Stimulated activated memory B cell treated with anti-CD40 and anti-IgM and Interleukin-4, amounts not matched to agents 10 μg/mL and 1 μg/mL and 100 μg/mL, for 72 hours (primary cell): ENCODE measurements around the gene RASGRP2.

Source experiments
- ATAC-seq: fragments of 150-1000 bp; cut with Tn5 transposase; 2 replicates; pipeline ENCODE4 v1.10.0; 2021
- H3K27ac Mint-ChIP-seq: one replicate; pipeline ENCODE4 v1.8.0; 2022; ENCODE audit warnings: mild to moderate bottlenecking, mixed read lengths
- H3K27me3 Mint-ChIP-seq: one replicate; pipeline ENCODE4 v1.8.0; 2022; ENCODE audit warnings: mixed read lengths
- H3K36me3 Mint-ChIP-seq: one replicate; pipeline ENCODE4 v1.8.0; 2022; ENCODE audit warnings: mixed read lengths
- H3K4me1 Mint-ChIP-seq: one replicate; pipeline ENCODE4 v1.8.0; 2022; ENCODE audit warnings: mixed read lengths
- H3K4me3 Mint-ChIP-seq: one replicate; pipeline ENCODE4 v1.8.0; 2022; ENCODE audit warnings: mild to moderate bottlenecking, moderate library complexity, mixed read lengths
- H3K9me3 Mint-ChIP-seq: one replicate; pipeline ENCODE4 v1.8.0; 2022; ENCODE audit warnings: mixed read lengths

The RASGRP2 gene

DNA sequence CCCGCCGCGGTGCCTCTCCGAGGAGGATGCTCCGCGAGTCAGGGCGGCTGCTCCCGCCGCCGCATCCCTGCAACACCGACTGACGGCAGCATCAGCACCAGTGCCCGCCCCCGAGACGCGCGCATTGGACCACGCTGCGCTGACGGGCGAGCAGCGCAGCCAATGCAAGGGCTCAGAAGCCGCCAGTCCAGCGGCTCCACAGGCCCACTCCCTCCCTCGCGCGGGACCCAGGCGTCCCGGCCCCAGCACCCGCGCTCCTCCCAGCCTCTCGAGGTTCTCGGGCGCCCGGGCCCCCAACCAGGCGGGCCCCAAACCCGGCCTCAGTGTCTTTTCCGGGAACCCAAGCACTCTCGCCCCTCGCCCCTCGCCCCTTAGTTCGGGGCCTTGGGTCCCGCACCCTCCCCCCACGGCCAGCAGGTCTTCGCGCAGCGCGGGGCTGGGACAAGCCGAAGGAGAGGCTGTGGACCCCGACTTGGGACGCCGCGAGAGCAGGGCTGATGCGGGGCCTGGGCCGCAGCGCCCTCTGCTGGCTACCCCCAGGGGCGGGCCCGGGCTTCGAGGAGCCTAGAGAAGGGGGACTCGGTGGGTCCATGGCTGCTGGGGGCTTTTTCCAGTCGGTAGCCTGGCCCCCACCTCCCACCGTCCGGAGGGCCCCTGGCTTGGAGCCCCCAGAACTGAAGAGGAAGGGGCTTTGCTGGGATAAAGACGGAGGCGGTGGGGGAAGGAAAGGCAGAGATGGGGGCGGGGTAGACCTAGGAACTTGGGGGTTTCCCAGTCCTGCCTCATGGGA lies 20.6 kb downstream of the RASGRP2 start, which contains the start of gene NRXN2:
NRXN2 (minus strand) TSS at position 81 of the 790 bp plus-strand sequence. CDS start 9,498 bp downstream, outside the sequence.
- H3K4me3 Mint-ChIP-seq = peak within 1 kb of the TSS; percentile 81
- H3K27ac Mint-ChIP-seq = peak within 1 kb of the TSS; percentile 80
- H3K9me3 Mint-ChIP-seq = no peaks in the 10 kb centered on the region
- peaks cover 29% of the 10 kb centered on the region for H3K4me1 Mint-ChIP-seq
- ATAC-seq = peak; percentile 94
- H3K27me3 Mint-ChIP-seq = peaks cover 38% of the 10 kb centered on the region
- H3K36me3 Mint-ChIP-seq = no peaks in the 10 kb centered on the region

DNA sequence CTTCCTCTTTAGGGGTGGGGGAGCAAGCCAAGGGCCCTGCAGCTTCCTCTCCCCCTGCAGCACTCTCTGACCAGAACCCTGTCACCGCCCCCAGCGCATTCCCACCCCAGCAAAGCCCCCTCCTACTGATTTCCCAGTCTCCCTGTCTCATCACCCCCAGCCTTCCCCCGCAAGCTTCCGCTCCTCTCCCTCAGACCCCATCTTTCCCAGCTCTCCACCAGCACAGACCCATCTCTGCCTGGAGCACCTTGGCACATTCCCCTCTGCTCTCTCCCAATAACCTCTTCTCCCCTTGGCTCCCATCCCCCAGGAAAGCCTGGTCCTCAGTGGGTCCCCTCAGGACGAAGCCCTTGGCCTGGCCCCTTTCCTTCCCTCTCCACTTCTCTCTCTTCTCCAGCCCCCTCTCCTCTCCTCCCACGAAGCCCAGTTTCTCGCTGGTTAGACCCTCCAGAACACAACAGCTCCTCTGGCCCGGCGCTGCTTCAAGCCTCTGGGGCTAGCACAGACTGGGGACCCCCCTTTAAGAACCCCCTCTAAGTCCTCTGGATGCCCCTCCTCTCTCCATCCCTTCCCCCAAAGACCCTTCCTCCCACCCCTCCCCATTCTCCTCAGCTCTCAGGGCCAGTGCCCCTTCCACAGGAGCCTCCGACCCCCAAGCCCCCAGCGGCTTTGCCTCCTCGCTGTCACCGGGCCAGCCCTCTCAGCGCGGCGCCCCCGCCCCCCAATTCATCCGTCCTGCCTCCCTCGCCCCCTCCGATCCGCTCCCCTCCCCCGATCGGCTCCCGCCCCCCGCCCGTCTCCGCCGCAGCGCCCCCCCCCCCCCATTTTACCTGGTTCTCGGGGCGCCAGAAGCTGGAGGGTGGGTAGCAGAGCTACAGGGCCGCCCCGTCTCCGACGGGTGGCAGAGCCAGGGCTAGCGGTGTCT lies 21.5 kb downstream of the RASGRP2 start:
- H3K27ac Mint-ChIP-seq = peak overlapping the region; percentile 11
- peak overlapping the region; percentile 25 for H3K4me3 Mint-ChIP-seq
- no peaks in the 10 kb centered on the region for H3K9me3 Mint-ChIP-seq
- H3K27me3 Mint-ChIP-seq = peaks cover 47% of the 10 kb centered on the region
- H3K36me3 Mint-ChIP-seq = no peaks in the 10 kb centered on the region
- peaks cover 29% of the 10 kb centered on the region for H3K4me1 Mint-ChIP-seq
- ATAC-seq = no peak

DNA sequence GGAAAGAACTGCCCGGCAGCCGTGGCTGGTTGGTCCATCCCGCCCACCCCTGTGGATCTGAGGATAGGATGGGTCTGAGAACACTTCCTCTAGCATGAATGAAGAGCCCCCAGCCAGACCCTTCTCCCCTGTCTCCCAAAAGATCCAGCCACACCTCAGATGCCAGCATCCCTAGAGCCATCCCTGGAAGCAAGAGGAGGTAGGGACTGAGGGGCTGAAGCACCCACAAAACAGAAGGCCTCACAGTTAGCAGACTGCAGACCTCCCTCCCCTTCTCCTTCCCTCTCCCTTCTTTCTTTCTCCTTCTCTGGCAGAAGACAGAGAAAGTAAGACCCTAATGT lies 22.6 kb downstream of the RASGRP2 start:
- Mint-ChIP-seq H3K4me1 (peaks cover 32% of the 10 kb centered on the region), H3K36me3 (no peaks in the 10 kb centered on the region), H3K27me3 (peaks cover 58% of the 10 kb centered on the region), H3K9me3 (no peaks in the 10 kb centered on the region), H3K27ac (no peak overlapping the region), H3K4me3 (no peak overlapping the region)
- ATAC-seq = no peak

DNA sequence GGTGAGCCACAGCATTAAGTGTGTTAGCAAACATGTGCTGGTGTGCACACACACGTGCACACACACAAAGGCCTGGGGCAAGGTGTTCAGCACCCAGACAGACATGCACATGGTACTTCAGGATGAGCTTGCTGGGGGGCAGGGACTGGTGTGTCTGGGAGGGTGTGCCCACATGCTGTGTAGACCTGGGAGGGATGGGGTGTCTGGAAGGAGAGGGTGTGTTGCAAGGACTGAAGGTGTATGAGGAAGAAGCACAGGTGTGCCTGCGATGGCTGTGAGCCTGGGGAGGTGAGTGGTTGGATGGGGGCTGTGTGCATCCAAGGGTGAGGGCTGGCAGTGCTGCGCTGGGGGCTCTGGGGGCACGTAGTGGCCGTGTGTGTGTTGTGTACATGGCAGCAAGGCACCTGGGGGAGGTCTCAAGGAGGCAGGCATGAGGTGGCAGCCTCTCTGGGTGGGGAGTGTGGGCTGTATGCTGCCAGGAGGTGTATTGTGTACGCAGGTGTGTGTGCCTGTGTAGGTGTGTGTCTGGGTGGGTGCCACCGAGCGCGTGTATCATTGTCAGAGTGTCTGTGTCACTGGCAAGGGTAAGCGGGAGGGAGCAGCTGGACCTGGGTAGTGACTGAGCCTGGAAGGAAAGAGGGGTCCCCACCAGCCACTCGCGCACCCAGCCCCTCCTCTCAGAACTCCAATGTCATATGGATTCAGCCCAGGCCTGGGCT lies 23.1 kb downstream of the RASGRP2 start:
- peaks cover 63% of the 10 kb centered on the region for H3K27me3 Mint-ChIP-seq
- no peaks in the 10 kb centered on the region for H3K36me3 Mint-ChIP-seq
- H3K27ac Mint-ChIP-seq = no peak overlapping the region
- H3K9me3 Mint-ChIP-seq = no peaks in the 10 kb centered on the region
- peaks cover 36% of the 10 kb centered on the region for H3K4me1 Mint-ChIP-seq
- no peak overlapping the region for H3K4me3 Mint-ChIP-seq
- no peak for ATAC-seq

DNA sequence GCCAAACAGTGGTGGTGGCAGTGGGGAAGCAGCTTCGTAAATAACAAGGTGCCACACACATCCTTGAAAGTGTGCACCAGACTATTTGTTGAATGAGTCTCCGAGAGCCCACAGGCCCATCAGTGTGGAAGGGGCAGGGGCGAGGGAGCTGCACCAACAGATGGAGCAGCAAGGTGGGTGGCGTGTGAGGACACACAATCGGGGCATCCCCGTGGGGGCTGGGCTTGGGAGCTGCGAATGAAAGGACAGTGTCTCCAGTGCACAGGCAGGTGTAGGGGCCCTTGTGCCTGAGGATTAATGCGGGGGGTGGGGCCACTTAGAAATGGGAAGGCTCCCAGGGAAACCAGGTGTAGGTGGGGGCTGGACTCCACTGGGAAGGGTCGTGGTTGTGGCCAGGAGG lies 23.8 kb downstream of the RASGRP2 start:
- no peaks in the 10 kb centered on the region for H3K36me3 Mint-ChIP-seq
- peaks cover 70% of the 10 kb centered on the region for H3K27me3 Mint-ChIP-seq
- no peak overlapping the region for H3K27ac Mint-ChIP-seq
- peaks cover 37% of the 10 kb centered on the region for H3K4me1 Mint-ChIP-seq
- ATAC-seq = no peak
- H3K4me3 Mint-ChIP-seq = no peak overlapping the region
- no peaks in the 10 kb centered on the region for H3K9me3 Mint-ChIP-seq

DNA sequence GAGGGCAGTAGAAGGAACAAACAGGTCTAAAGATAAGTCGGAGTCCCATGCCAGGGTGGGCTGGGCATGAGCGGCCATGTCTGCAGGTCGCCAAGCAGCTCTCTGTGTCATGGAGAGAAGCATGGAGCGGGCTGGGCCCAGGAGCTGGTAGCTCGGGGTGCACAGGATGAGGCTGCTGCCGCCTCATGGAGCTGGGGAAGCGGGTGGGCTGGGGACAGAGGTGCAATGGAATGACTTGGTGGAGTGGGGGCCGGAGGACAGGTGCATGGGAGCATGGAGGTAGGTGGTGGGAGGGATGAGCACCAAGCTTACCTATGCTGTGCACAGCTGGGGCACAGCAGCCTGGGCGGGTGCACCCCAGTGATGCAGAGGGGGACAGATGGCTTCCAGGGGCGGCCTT lies 24.5 kb downstream of the RASGRP2 start:
- no peak overlapping the region for H3K27ac Mint-ChIP-seq
- ATAC-seq = no peak
- no peaks in the 10 kb centered on the region for H3K9me3 Mint-ChIP-seq
- no peaks in the 10 kb centered on the region for H3K36me3 Mint-ChIP-seq
- H3K4me1 Mint-ChIP-seq = peaks cover 37% of the 10 kb centered on the region
- H3K27me3 Mint-ChIP-seq = peaks cover 77% of the 10 kb centered on the region
- no peak overlapping the region for H3K4me3 Mint-ChIP-seq

DNA sequence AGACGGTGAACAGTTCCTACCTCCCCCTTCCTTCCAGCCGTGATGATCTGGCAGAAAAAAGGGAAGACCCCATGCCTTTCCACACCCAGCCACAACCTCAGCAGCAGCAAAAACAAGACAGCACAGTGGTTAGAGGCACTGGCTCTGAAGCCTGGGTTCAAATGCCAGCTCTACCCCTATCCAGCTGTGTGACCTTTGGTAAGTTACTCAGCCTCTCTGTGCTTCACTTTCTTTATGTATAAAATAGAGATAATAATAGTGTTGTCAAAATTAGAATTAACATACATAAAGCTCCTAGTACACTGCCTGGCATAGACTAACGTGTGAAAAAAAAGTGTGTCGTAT lies 25.2 kb downstream of the RASGRP2 start:
- H3K9me3 Mint-ChIP-seq = no peaks in the 10 kb centered on the region
- peaks cover 37% of the 10 kb centered on the region for H3K4me1 Mint-ChIP-seq
- H3K36me3 Mint-ChIP-seq = no peaks in the 10 kb centered on the region
- H3K27me3 Mint-ChIP-seq = peaks cover 84% of the 10 kb centered on the region
- no peak overlapping the region for H3K27ac Mint-ChIP-seq
- ATAC-seq = no peak
- no peak overlapping the region for H3K4me3 Mint-ChIP-seq

DNA sequence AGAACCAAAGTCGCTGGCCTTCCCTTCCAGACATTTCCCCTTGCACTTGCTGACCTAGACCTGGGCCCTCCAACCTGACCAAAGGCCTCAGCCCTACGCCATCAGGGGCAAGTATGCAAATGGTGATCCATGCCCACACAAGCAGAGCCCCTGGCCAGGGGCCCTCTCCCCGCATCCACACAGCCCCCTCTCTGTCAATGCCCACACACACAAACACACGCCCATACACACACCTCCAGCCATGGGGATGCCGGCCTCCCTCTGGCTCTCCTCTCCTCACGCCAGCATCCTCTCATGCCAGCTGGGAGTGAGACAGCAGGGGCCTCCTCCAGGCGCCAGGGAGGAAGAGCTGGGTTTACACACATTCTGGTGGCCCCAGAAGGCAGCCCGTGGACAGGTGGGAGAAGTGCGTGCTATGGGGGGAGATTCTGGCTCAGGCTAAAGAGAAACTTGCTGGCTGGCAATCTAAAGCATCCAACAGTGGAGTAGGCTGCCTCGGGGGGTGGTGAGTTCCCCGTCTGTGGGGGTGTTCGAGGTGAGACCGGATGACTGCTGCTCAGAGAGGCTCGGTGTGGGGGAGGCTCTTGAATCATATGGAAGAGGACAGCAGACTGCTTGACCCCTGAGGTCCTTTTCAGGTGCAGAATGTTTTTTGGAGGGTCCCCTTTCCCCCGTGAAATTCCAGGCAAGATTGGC lies 25.7 kb downstream of the RASGRP2 start:
- ATAC-seq = no peak

DNA sequence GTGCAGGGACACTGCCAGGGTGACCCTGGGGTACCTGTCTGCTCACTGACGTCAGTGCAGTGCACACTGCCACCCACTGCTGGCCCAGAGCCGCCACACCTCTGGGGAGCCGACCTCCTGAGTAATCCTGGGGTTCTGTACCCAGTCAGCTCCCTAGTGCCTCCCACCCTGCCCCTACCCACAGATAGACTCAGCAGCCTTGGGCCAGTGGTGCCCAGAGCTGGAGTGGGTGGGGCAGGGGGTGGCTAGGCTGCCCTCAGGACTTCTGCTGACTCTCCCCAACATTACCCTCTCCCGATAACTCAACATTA lies 26.7 kb downstream of the RASGRP2 start:
- H3K27me3 Mint-ChIP-seq = peaks cover 84% of the 10 kb centered on the region
- H3K9me3 Mint-ChIP-seq = no peaks in the 10 kb centered on the region
- no peak overlapping the region for H3K4me3 Mint-ChIP-seq
- H3K36me3 Mint-ChIP-seq = no peaks in the 10 kb centered on the region
- no peak overlapping the region for H3K27ac Mint-ChIP-seq
- ATAC-seq = no peak
- H3K4me1 Mint-ChIP-seq = peaks cover 32% of the 10 kb centered on the region

More for the DNA sequence above, 25.7 kb downstream of the RASGRP2 start:
- no peaks in the 10 kb centered on the region for H3K9me3 Mint-ChIP-seq
- H3K36me3 Mint-ChIP-seq = no peaks in the 10 kb centered on the region
- no peak overlapping the region for H3K4me3 Mint-ChIP-seq
- no peak overlapping the region for H3K27ac Mint-ChIP-seq
- H3K4me1 Mint-ChIP-seq = peaks cover 33% of the 10 kb centered on the region
- peaks cover 86% of the 10 kb centered on the region for H3K27me3 Mint-ChIP-seq

DNA sequence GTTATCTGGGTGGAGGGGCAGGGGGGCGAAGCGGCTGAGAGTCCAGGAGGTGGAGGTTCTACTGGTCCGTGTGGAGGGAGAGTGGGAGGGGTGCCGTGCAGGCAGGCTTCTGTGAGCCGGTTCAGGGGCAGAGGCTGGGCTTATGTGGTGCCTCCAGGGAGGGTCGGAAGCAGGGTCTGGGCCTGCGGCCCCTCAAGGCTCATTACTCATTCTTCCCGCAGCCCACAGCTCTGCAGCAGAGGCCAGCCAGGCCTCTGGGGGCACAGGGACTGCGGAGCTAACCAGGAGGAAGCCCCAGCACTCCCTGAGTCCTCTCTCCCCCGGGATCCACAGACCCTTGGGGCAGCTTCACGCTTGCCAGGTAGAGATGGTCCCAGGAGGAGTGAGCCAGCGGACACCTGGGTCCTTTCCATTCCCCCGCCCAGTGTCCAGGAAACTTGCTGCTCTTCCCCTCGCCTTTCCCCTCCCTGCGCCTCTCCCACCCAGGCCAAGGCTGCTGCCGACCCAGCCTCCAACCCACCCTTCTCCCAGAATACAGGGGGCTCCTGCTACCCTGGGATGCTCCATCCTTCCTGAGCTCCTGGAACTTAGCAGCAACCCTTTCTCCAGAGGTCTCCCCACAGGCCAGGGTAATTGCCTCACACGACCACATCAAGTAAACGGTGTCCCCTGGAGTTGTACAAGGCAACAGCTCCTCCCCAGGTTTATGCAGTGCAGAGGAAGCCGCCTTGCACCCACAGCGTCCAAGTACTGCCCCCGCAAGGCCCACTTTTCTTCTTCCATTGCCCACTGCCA lies 27.3 kb downstream of the RASGRP2 start:
- H3K4me3 Mint-ChIP-seq = no peak overlapping the region
- H3K4me1 Mint-ChIP-seq = peaks cover 35% of the 10 kb centered on the region
- no peak for ATAC-seq
- H3K36me3 Mint-ChIP-seq = no peaks in the 10 kb centered on the region
- H3K27me3 Mint-ChIP-seq = peaks cover 85% of the 10 kb centered on the region
- H3K27ac Mint-ChIP-seq = no peak overlapping the region
- H3K9me3 Mint-ChIP-seq = no peaks in the 10 kb centered on the region

DNA sequence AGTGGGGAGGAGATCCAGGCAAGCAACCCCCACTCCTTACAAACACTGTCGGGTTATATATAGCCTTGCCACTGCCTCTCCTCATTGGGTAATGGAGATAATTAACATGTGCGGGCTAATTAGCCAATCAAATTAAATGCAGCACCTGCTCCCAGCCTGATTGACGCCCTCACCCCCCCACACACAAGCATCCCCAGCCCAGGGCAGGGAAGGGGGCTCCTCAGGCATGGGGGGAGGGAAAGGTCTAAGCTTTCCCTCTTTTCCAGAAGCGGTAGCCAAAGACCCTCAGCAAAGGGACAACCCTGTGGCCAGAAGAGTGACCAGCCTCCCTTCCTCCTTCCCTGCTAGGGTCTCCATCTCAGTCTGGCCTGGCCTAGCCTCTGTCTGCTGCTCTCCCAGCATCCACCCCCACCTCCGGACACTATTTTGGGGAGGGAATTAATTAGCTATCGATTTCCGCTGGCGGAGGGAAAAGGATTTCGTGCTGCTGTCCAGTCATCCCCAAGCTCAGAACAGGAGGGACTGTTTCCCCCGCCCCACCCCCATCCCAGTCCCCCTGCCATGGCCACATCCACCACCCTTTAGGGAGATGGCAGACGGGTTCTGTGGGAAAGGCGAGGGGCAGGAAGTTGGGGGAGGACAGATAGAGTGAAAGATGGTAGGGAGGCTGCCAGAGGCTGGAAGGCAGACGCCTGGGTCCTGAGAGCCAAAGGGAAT lies 28.0 kb downstream of the RASGRP2 start:
- Mint-ChIP-seq H3K36me3 (no peaks in the 10 kb centered on the region), H3K4me1 (peaks cover 40% of the 10 kb centered on the region), H3K27ac (no peak overlapping the region), H3K9me3 (no peaks in the 10 kb centered on the region), H3K27me3 (peaks cover 88% of the 10 kb centered on the region), H3K4me3 (no peak overlapping the region)
- no peak for ATAC-seq

DNA sequence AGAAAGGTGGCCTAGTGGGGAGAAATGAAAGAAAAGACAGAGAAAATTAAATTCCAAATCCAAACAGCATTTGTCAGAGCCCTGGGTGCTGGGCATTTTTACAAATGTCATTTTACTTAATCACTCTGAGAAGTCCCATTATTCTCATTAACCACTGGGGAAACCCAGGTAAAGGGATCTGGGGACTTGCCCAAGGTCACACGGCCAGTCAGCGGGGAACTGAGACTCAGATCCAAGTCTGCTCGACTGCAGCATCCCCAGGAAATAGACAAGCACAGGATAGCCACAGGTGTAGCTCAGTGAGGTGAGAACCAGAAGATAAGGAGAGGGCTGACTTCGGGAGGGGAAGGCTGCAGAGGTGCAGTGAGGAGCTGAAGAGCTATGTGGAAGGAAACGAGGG lies 28.8 kb downstream of the RASGRP2 start:
- H3K27ac Mint-ChIP-seq = no peak overlapping the region
- H3K4me3 Mint-ChIP-seq = no peak overlapping the region
- H3K36me3 Mint-ChIP-seq = no peaks in the 10 kb centered on the region
- no peak for ATAC-seq
- H3K27me3 Mint-ChIP-seq = peaks cover 88% of the 10 kb centered on the region
- H3K4me1 Mint-ChIP-seq = peaks cover 43% of the 10 kb centered on the region
- H3K9me3 Mint-ChIP-seq = no peaks in the 10 kb centered on the region

DNA sequence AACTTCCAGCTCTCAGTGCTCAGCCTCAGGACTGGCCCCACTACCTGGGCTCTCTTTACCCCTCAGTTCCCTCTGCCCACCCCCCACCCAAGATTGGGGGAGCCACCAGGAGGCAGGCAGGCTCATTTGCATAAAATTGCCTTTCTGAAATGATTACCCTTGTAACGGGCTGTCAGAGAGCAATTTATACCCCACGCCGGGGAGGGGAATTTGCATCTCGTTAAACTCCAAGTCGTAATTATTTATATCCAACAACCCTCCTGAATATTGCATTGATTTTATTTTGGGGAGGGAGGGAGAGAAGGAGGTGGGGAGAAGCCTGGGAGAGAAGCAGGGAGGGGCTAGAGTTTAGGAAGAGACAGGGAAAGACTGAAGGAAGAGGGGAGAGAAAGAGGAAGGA lies 29.3 kb downstream of the RASGRP2 start:
- Mint-ChIP-seq H3K9me3 (no peaks in the 10 kb centered on the region), H3K27ac (no peak overlapping the region), H3K4me1 (peaks cover 48% of the 10 kb centered on the region), H3K27me3 (peaks cover 88% of the 10 kb centered on the region), H3K4me3 (no peak overlapping the region), H3K36me3 (no peaks in the 10 kb centered on the region)
- ATAC-seq = no peak
